ENCODE measurements around the gene CHST12. TPM values are rescaled to one million over a fixed set of nuclear protein-coding genes. Genes with fewer than 3 reads are reported as not detected.

The CHST12 gene
- total RNA-seq, 1 donor from 2014 or later: 15.0 TPM

GRCh38 chr7:2357165-2357564, 46.2 kb upstream of the CHST12 start:
- no peak overlapping the region for H3K27ac Mint-ChIP-seq (ENCODE audit: unreplicated experiment)
- peak overlapping the region; percentile 50 for H3K4me3 Mint-ChIP-seq

GRCh38 chr7:2357571-2357970, 45.8 kb upstream of the CHST12 start:
- Mint-ChIP-seq H3K36me3 (ENCODE audit: low read depth) (peaks cover 4% of the 10 kb centered on the region), H3K4me3 (peak overlapping the region; percentile 50), H3K9me3 (no peaks in the 10 kb centered on the region), H3K27me3 (ENCODE audit: low read depth) (no peaks in the 10 kb centered on the region), H3K27ac (ENCODE audit: unreplicated experiment) (no peak overlapping the region), H3K4me1 (peaks cover 34% of the 10 kb centered on the region)
- no peak for TF ChIP-seq CTCF (conservative IDR thresholded peaks at IDR 0.05)
- no peak for DNase-seq (ENCODE audit: low read depth, low spot score)

More at GRCh38 chr7:2357165-2357564, 46.2 kb upstream of the CHST12 start:
- no peaks in the 10 kb centered on the region for H3K27me3 Mint-ChIP-seq (ENCODE audit: low read depth)
- peaks cover 34% of the 10 kb centered on the region for H3K4me1 Mint-ChIP-seq
- DNase-seq (ENCODE audit: low read depth, low spot score): no peak
- no peaks in the 10 kb centered on the region for H3K9me3 Mint-ChIP-seq
- no peak for TF ChIP-seq CTCF (conservative IDR thresholded peaks at IDR 0.05)
- peaks cover 4% of the 10 kb centered on the region for H3K36me3 Mint-ChIP-seq (ENCODE audit: low read depth)

GRCh38 chr7:2358968-2359527, 44.4 kb upstream of the CHST12 start:
- Mint-ChIP-seq H3K9me3 (no peaks in the 10 kb centered on the region), H3K36me3 (ENCODE audit: low read depth) (peaks cover 4% of the 10 kb centered on the region), H3K27ac (ENCODE audit: unreplicated experiment) (no peak overlapping the region), H3K4me3 (peak overlapping the region; percentile 64), H3K27me3 (ENCODE audit: low read depth) (no peaks in the 10 kb centered on the region), H3K4me1 (peaks cover 30% of the 10 kb centered on the region)
- DNase-seq (ENCODE audit: low read depth, low spot score): no peak
- no peak for TF ChIP-seq CTCF (conservative IDR thresholded peaks at IDR 0.05)

- no peak overlapping the region for H3K4me3 Mint-ChIP-seq
- TF ChIP-seq CTCF (conservative IDR thresholded peaks at IDR 0.05): no peak
- no peaks in the 10 kb centered on the region for H3K9me3 Mint-ChIP-seq
- DNase-seq (ENCODE audit: low read depth, low spot score): no peak
- peaks cover 25% of the 10 kb centered on the region for H3K4me1 Mint-ChIP-seq
- no peak overlapping the region for H3K27ac Mint-ChIP-seq (ENCODE audit: unreplicated experiment)
- H3K27me3 Mint-ChIP-seq (ENCODE audit: low read depth): no peaks in the 10 kb centered on the region
- H3K36me3 Mint-ChIP-seq (ENCODE audit: low read depth): peaks cover 2% of the 10 kb centered on the region
Observed at GRCh38 chr7:2359610-2360009, 43.8 kb upstream of the CHST12 start.

GRCh38 chr7:2360796-2361195, 42.6 kb upstream of the CHST12 start:
- Mint-ChIP-seq H3K27ac (ENCODE audit: unreplicated experiment) (no peak overlapping the region), H3K4me3 (no peak overlapping the region), H3K27me3 (ENCODE audit: low read depth) (no peaks in the 10 kb centered on the region), H3K36me3 (ENCODE audit: low read depth) (peaks cover 8% of the 10 kb centered on the region), H3K9me3 (no peaks in the 10 kb centered on the region), H3K4me1 (peaks cover 22% of the 10 kb centered on the region)
- DNase-seq (ENCODE audit: low read depth, low spot score): no peak
- no peak for TF ChIP-seq CTCF (conservative IDR thresholded peaks at IDR 0.05)
